Measurements from ENCODE around the gene DUOXA1.

GRCh38 chr15:45174069-45174468 is 44.4 kb upstream of the DUOXA1 start:
- TF ChIP-seq CTCF (IDR thresholded peaks at IDR 0.05; ENCODE audit: low read depth, low read length) (no peak), POLR2A (IDR thresholded peaks at IDR 0.05; ENCODE audit: extremely low read depth, insufficient read length) (no peak), MYC (IDR thresholded peaks at IDR 0.05; ENCODE audit: low read depth, low read length) (no peak), MAX (IDR thresholded peaks at IDR 0.05; ENCODE audit: low read depth, low read length) (no peak)

Data from NB4 (cell line).